GM21515 (cell line): ENCODE data around the gene PTPRCAP.
A peak's percentile ranks its signal among the peaks of the same experiment; 100 is the strongest.
"Not testable (repeated sequence)": the region's sequence is repeated elsewhere in the genome, so short reads cannot be mapped to it uniquely, and the experiment has no call there.

Experiments used
- ATAC-seq: cut with Tn5 transposase; IDR thresholded peaks from one replicate; pipeline ENCODE4 v1.9.1; 2021; ENCODE audit not compliant: unreplicated experiment

Gene PTPRCAP, protein sequence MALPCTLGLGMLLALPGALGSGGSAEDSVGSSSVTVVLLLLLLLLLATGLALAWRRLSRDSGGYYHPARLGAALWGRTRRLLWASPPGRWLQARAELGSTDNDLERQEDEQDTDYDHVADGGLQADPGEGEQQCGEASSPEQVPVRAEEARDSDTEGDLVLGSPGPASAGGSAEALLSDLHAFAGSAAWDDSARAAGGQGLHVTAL

DNA sequence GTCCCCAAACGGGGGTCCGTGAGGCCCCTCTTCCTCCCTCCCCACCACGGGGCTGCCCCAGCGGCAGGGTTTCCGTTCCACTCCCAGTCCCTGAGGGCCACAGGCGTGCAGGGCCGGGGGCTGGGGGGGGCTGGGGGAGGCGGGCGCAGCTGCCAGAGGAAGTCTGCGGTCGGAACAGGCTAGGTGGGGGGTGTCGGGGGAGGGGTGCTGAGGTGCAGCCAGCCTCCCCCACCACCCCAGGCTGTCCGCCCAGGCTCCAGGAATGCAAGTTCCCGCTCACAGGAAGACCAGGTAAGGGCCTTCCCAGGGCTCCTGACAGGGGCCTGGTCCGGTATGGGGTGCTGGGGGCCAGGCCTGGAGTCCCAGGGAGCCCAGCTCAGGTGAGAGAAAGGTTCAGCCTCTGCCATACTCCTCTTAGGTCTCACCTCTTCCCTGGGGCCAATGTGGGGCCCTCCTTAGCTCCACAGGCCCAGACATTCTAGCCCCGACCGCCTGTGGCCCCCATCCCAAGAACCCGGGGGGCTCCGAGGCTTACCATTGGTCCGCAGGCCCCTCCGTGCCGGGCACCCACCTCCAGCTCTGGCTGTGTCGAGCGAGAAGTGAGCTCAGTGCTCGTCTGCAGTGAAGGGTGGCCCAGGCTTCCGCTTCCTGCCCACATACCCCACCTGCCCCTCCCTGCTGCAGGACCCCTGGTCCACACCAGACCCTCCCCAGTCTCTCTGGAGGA, at the start of gene PTPRCAP:
Gene PTPRCAP, minus strand, starts transcription at position 601 of the 727 bp plus-strand sequence. Its CDS starts 63 bp downstream, at position 538.
- ATAC-seq: no peak

DNA sequence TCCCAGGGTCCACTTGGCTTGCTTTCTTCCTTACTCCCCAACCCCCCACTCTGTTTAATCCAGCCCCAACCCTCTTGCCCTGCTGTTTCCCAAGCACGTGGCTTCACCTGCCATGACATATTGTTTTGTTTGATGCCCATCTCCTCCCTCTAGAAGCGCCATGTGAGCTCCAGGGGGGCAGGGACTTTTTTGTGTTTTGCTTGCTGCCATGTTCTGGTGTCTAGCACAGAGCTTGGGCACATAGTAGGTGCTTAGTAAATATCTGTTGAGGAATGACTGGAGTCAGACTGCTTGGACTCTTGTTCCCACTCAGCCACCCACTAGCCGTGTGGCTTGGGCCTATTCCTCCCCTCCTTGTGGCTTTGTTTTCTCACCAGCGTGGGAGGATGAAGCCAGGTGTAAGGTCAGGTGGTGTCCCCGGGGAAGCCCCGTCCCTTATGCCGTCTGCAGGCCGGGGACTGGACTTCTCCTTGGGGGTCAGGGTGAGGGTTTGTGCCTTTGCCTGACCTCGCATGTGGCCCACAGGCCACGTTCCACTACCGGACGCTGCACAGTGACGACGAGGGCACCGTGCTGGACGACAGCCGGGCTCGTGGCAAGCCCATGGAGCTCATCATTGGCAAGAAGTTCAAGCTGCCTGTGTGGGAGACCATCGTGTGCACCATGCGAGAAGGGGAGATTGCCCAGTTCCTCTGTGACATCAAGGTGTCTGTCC, 49.2 kb upstream of the PTPRCAP start:
- ATAC-seq: no peak

DNA sequence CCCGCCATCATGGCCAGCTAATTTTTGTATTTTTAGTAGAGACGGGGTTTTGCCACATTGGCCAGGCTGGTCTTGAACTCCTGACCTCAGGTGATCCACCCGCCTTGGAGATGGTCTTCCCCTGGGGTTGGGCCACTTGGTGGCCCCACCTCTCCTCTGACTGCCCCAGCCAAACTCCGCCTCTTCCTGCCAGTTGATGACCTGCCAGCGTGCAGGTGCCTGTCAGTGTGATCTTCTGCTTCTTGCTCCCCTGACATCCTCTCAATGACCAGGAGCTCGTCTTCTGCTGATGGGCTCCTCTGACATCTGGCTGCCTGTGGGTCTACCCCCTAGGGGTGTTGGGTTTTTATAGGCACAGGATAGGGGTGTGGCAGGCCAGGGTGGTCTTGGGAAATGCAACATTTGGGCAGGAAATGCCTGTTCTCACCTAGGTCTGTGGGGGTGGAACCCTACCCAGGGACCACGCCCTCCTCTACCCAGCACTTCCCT, 48.4 kb upstream of the PTPRCAP start:
- not testable (repeated sequence) for ATAC-seq

DNA sequence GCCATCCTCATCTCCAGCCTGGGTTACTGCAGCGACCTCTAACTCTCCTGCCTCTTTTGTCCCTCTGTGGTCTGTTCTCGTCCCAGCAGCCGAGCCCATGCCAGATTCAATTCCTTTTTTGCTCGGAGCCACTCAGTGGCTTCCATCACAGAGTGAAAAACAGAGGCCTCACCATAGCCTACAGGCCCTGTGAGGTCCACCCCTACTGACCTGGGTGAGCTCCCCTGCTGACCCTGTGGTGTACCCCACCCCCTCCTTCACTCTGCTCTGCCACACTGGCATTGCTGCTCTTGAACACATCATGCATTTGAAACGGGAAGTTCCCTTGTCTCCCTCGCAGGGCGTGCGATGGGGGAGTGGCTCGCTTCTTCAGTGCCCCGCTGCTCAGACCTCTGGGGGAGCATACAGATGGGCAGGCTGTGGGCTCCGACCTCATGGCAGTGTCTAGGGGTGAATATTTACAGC, 47.4 kb upstream of the PTPRCAP start:
- ATAC-seq: no peak

DNA sequence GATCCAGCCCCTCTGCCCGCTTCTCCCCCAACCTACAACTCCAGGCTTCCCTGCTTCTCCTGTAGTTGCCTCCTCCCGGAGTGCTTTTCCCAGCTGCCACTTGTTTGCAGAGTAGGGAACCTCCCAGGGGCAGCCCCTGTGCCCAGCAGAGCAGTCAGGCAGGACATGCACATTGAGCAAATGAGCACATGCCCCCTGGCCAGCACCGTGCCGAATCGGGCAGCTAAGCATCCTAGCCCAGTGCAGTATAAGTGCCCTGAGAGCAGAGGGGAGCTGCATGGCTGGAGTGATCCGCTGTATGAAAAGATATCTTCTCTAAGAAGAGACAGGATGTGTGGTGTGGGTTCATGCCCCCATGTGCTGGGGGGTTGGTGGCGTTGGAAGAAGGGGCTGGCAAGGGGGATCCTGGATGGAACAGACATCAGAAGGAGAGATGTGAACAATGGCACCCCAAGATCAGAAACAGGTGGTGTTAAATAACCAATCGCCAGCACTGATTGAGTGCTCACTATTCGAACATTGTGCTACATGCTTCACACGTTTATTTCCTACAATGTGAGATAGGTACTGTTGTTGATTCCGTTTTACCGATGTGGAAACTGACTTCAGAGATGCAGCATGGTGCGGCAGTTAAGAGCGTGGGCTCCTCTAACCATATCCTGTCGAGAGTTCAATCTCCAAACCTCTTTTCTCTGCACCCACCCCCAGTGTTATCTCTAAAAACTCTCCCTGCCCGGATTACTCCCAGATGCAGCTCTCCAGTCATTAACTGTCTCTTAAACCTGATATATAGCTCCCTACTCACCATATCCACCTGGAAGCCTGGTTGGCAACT, 46.6 kb upstream of the PTPRCAP start:
- ATAC-seq: no peak

DNA sequence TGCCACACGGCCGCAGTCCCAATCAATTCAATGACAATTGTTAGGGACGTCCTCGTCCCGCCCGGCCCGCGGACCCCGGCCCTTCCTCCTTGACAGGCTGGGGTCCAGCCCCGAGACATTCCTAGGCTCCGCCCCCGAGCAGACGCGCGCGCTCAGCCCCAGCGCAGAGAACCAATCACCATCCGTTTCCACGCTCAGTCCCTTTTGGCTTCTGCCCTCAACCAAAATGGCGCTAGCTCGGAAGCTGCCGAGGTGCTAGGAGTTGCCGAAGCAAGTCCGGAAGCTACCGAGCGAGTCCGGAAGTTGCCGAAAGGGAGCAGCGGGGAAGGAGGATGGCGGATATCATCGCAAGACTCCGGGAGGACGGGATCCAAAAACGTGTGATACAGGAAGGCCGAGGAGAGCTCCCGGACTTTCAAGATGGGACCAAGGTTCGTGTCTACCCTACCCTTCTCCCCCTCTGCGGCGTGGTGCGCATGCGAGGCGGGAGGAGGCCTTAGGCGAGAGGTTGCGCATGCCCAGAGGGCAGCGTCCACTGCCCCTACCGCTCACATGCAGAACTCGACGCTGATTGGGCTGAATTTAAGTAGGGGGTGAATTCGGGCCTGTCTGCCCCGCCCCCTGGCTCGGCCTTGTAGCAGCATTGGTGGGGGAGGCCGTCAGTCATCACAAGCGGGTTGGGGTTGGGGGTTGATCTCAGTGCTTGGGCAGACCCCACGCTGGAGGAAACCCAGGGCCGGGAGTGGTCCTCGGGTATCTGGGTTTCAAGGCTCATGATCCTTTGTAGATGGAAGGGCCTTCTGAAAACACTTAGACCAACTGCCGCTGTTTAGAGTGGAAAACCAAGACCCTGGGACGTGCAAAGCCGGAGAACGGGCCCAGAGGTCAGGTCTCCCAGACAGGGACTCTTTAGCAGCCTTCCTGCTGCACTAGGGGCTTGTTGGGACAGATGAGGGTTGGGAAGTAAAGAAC, 45.6 kb upstream of the PTPRCAP start, which contains the start of gene AIP:
Gene AIP, plus strand, starts transcription at position 200 of the 972 bp plus-strand sequence. Its CDS starts 133 bp downstream, at position 333.
- peak; percentile 65 for ATAC-seq

DNA sequence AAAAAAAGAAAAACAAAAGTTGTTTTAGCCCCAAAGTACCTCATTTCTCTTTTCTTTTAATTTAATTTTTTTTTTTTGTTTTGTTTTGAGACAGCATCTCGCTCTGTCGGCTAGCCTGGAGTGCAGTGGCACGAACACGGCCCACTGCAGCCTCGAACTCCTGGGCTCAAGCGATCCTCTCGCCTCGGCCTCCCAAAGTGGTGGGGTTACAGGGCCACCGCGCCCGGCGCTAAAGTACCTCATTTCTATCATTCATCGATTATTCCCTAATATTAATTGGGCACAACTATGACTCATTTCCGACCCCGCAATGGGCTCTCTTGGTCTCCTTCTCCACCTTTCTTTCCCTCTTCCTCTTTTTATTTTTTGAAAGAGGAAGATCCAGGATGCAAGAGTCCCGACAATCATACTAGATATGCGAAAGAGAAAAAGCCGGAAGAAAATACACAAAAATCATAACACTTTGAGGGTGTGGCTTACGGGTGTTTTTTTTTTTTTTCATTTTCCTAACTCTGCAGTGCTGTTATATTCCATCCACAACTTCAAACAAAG, 44.9 kb upstream of the PTPRCAP start:
- ATAC-seq: peak; percentile 2

DNA sequence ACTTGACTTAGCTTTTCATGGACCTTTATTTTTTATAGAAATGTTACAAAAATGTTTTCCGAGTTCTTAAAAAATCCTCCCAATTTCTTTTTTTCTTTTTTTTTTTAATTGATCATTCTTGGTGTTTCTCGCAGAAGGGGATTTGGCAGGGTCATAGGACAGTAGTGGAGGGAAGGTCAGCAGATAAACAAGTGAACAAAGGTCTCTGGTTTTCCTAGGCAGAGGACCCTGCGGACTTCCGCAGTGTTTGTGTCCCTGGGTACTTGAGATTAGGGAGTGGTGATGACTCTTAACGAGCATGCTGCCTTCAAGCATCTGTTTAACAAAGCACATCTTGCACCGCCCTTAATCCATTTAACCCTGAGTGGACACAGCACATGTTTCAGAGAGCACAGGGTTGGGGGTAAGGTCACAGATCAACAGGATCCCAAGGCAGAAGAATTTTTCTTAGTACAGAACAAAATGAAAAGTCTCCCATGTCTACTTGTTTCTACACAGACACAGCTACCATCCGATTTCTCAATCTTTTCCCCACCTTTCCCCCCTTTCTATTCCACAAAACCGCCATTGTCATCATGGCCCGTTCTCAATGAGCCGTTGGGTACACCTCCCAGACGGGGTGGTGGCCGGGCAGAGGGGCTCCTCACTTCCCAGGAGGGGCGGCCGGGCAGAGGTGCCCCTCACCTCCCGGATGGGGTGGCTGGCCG, 40.0 kb upstream of the PTPRCAP start:
- ATAC-seq: not testable (repeated sequence)

DNA sequence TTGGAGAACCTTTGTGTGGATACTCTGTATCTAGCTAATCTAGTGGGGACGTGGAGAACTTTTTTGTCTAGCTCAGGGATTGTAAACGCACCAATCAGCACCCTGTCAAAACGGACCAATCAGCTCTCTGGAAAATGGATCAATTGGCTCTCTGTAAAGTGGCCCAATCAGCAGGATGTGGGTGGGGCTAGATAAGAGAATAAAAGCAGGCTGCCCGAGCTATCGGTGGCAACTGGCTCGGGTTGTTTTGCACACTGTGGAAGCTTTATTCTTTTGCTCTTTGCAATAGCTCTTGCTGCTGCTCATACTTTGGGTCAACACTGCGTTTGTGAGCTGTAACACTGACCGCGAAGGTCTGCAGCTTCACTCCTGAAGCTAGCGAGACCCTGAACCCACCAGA, 39.2 kb upstream of the PTPRCAP start:
- not testable (repeated sequence) for ATAC-seq

DNA sequence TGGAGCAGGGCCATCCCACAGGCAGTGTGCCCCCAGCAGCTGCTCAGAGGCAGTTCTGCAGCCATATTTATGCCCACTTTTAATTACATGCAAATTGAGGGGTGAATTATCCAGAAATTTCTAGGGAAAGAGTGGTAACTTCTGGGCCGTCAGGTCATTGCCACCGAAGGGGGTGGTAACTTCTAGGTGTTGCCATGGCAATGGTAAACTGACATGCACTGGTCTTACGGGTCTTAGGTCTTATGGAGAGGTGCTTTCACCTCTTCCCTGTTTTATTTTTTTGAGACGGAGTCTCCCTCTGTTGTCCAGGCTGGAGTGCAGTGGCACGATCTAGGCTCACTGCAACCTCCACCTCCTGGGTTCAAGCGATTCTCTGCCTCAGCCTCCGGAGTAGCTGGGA, 35.4 kb upstream of the PTPRCAP start:
- no peak for ATAC-seq

DNA sequence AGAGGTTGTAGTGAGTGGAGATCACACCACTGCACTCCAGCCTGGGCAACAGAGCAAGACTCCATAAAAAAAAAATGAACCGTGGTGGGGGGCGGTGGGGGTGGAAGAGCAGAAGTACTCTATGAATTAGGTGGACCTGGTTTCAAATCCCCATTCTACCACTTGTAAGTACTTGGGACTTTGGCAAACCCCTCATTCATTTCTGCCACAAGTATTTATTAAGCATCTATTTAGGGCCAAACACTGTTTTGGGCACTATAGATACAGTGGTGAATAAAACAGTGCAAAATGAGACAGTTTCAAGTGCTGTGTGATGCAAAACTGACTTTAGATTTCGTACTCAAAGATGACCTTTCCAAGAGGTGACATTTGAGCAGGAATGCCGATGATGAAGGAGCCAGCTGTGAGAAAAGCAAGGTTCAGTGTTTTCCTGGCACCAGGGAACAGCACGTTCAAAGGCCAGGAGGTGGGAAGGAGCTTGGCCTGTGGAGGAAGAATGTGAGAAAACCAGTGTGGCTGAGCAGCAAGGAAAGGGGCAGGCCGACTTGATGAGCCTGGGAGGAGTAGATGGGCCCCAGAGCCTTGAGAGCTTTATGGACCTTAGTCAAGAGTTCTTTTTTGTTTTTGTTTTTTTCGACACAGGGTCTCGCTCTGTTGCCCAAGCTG, 33.0 kb upstream of the PTPRCAP start:
- ATAC-seq: no peak

DNA sequence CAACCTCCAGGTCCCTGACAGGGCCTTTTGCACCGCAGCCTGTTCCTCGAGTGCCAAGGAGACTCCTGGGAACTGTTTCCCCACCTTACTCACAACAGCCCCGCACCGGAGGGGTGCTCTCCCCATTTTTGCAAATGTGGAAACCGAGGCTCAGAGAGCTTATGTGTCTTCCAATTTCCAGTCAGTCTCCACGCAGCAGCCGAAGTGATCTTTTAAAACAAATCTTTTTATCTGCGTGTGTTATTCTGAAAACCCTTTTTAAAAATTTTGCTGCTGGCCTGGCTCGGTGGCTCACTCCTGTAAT, 32.0 kb upstream of the PTPRCAP start:
- ATAC-seq: no peak

DNA sequence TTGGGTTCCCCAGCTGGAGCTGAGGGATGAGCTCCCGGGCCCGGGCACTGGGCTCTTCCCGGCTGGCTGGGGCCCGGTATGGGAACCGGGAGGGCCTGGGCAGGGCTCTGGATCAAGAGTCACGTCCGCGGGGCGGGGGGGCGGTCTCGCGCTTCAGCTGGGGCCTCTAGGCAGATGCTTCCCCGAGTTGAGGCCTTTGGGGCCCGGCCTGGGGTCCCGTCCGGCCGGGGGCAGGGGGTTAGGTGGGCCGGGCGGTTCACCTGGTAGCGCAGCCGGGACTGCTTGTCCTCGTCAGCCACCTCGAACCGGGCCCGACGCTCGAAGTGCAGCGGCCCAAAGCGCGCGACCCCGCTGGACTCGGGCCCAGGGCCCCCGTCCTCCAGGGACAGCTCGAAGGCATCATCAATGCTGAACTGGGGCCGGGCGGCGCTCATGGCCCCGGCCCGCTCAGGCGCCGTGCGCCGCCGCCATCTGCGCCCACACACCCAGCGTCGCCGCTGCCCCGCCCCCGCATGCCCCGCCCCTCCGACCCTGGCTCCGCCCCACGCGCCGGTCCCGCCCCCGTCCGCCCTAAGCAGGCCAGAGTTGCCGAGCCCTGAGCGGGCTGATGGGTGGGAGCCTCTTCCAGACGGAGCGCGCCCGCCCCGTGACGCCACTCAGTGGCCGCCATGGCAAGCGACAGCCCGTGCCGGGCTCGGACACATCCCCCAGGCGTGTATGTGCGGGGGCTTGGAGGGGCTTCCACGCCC, 31.5 kb upstream of the PTPRCAP start, which contains the start of gene TMEM134:
Gene TMEM134, minus strand, starts transcription at position 493 of the 749 bp plus-strand sequence. Its CDS starts 59 bp downstream, at position 434.
- ATAC-seq: peak; percentile 52

DNA sequence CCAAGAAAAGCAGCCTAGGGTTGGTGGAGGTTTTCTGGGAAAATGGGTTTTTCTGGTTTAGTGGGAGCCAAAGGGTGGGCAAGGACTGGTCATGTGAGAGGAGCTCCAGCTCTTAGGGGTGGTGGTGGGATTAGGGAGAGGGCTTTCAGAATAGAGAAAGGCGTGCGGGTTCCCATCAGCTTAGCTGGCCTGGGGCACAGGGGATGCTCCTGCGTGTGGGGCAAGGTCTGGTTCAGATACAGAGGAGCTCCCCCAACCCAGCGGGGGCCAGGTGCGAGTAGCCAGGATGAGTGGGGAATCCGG, 30.9 kb upstream of the PTPRCAP start:
- no peak for ATAC-seq

DNA sequence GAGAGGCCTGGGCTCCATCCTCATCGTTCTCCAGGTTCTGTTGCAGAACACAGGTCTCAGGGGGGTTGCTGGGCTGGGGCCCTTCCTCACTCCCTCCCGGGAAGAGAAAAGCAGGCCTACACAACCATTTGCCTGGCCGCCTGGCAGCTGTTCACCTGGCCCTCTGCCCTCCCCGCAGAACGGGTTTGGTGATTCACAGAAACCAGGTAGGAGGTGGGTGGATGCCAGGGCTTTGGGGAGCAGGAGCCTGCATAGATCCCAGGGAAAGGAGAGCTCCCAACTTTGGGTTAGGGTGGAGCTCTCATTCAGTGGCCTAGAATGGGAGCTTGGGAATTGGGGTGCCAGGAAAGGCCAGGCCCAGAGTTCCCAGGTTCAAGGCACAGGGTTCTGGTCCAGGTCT, 30.6 kb upstream of the PTPRCAP start:
- ATAC-seq: no peak

DNA sequence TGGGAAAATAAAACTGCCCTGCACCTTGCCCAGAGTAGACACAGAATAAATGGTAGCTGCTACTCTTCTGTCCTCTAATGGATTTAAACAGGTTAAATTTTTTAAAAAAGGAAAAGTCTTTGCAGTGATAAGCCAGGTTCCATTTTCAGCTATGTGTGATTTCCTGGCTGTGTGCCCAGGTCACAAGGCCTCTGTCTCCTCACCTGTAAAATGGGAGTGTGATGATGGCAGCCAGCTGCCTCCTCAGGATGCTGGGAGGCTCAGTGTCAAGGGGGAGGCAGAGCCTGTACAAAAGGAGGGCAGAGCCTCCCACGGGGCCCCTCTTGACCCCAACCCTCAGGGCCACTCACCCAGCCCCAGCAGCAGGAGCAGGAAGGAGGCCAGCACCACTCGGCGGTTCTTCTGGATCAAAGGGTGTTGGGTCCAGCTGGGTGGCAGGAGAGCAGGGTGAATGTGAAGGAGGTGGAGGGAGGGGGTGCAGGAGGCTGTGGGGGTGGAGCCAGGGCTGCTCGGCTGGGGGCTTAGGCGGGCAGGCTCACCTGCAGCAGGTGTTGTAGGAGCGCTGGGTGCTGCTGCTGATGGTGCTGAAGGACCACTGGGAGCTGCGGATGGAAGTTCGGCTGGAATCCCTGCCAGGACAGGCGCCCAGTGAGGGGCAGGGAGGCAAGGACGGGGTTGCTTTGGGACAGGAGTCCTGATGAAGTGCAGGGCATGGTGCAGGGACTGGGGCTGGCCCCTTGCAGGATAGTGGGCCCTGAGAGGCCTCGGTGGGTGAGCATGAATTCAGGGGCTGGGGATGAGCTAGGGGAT, 29.7 kb upstream of the PTPRCAP start:
- ATAC-seq: no peak

DNA sequence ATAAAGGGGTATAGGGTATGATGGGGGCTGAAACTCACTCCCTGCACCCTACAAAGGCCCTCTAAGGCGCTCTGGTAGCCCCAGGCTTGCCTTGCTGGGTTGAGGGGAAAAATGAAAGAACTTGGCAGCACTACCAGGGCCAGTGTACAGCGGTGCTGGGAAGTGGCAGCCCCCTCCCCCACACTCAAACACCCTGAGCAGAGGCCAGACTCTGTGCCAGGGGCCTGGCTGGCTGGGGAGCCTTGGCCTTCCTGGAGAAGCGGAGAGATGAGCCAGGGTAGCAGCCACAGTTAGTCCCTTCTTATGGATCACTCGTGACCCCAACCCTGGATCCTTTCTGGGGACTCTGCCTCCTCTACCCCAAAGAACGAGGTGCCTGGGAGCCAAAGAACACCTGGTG, 28.9 kb upstream of the PTPRCAP start:
- ATAC-seq: no peak
